ENCODE data around the gene FAM181A. TPM values are rescaled to one million over a fixed set of nuclear protein-coding genes. Genes with fewer than 3 reads are reported as not detected.

Gene FAM181A
- total and polyA plus RNA-seq, 10 of the 15 experiments (the other 5 are each of a cell fraction or from before 2014, with no cell fraction given): not detected

DNA sequence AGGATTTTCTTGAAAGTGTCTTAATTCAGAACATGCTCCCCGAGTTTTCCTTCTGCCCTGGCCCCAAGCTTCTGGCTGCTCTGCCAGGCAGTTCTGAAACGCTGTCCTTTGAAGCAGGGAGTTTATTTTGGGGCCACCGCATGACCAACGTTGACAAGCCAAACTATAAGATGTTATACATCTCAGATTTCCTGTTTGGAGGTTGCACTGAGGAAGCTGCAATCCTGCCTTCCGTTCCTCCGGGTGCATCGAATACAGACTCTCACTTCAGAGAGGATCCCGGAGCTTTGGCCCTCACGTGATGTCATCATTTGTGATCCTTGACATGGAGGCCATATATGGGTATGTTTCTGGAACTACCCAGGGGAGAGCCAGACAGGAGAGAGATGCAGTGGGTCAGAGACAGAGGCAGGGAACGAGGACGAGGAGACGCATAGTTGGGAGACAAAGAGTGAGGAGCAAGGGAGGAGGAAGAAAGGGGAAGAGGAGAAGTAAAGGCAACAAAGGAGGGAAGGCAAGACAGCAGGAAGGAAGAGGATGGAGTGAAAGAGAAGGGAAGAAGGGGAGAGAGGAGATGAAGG, 49.4 kb downstream of the FAM181A start, which contains the start of gene ASB2 (continued):
- TF ChIP-seq HCFC1 (IDR thresholded peaks at IDR 0.05; ENCODE audit: low read length) (no peak), NBN (IDR thresholded peaks at IDR 0.05) (peak; percentile 89; the same call in 1 of the 2 replicates), RB1 (IDR thresholded peaks at IDR 0.05; ENCODE audit: borderline replicate concordance) (no peak), SMAD1 (IDR thresholded peaks at IDR 0.05; ENCODE audit: low read depth, partially characterized antibody) (peak; percentile 73), ATF7 (IDR thresholded peaks at IDR 0.05; ENCODE audit: low read depth) (peak; percentile 86), POLR2A (IDR thresholded peaks at IDR 0.05; ENCODE audit: low read depth, low read length) (no peak), HDAC6 (IDR thresholded peaks at IDR 0.05; ENCODE audit: unreplicated experiment) (no peak), SMAD5 (IDR thresholded peaks at IDR 0.05; ENCODE audit: low read depth) (peak; percentile 72; the same call in 1 of the 2 replicates), JUNB (IDR thresholded peaks at IDR 0.05) (no peak), POLR2AphosphoS5 (IDR thresholded peaks at IDR 0.05; ENCODE audit: low read length) (peak; percentile 20; the same call in 1 of the 2 replicates), FOXK2 (IDR thresholded peaks at IDR 0.05) (no peak), RAD51 (IDR thresholded peaks at IDR 0.05) (peak; percentile 83; the same call in 1 of the 2 replicates), BCL11A (IDR thresholded peaks at IDR 0.05; ENCODE audit: low read depth, low read length) (no peak), SPI1 (IDR thresholded peaks at IDR 0.05; ENCODE audit: borderline replicate concordance, insufficient read depth, low read depth, low read length) (0 out of 2 replicates have a peak, but pooled peaks have one; percentile 8), EED (IDR thresholded peaks at IDR 0.05; ENCODE audit: low read depth) (peak; percentile 76)
- TF ChIP-seq, protein P1, sequence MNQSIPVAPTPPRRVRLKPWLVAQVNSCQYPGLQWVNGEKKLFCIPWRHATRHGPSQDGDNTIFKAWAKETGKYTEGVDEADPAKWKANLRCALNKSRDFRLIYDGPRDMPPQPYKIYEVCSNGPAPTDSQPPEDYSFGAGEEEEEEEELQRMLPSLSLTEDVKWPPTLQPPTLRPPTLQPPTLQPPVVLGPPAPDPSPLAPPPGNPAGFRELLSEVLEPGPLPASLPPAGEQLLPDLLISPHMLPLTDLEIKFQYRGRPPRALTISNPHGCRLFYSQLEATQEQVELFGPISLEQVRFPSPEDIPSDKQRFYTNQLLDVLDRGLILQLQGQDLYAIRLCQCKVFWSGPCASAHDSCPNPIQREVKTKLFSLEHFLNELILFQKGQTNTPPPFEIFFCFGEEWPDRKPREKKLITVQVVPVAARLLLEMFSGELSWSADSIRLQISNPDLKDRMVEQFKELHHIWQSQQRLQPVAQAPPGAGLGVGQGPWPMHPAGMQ (IDR thresholded peaks at IDR 0.05; ENCODE audit: borderline replicate concordance): no peak
- TF ChIP-seq, protein P2, sequence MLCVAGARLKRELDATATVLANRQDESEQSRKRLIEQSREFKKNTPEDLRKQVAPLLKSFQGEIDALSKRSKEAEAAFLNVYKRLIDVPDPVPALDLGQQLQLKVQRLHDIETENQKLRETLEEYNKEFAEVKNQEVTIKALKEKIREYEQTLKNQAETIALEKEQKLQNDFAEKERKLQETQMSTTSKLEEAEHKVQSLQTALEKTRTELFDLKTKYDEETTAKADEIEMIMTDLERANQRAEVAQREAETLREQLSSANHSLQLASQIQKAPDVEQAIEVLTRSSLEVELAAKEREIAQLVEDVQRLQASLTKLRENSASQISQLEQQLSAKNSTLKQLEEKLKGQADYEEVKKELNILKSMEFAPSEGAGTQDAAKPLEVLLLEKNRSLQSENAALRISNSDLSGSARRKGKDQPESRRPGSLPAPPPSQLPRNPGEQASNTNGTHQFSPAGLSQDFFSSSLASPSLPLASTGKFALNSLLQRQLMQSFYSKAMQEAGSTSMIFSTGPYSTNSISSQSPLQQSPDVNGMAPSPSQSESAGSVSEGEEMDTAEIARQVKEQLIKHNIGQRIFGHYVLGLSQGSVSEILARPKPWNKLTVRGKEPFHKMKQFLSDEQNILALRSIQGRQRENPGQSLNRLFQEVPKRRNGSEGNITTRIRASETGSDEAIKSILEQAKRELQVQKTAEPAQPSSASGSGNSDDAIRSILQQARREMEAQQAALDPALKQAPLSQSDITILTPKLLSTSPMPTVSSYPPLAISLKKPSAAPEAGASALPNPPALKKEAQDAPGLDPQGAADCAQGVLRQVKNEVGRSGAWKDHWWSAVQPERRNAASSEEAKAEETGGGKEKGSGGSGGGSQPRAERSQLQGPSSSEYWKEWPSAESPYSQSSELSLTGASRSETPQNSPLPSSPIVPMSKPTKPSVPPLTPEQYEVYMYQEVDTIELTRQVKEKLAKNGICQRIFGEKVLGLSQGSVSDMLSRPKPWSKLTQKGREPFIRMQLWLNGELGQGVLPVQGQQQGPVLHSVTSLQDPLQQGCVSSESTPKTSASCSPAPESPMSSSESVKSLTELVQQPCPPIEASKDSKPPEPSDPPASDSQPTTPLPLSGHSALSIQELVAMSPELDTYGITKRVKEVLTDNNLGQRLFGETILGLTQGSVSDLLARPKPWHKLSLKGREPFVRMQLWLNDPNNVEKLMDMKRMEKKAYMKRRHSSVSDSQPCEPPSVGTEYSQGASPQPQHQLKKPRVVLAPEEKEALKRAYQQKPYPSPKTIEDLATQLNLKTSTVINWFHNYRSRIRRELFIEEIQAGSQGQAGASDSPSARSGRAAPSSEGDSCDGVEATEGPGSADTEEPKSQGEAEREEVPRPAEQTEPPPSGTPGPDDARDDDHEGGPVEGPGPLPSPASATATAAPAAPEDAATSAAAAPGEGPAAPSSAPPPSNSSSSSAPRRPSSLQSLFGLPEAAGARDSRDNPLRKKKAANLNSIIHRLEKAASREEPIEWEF (IDR thresholded peaks at IDR 0.05; ENCODE audit: insufficient replicate concordance, low read depth, low read length): no peak
- TF ChIP-seq, protein P3, sequence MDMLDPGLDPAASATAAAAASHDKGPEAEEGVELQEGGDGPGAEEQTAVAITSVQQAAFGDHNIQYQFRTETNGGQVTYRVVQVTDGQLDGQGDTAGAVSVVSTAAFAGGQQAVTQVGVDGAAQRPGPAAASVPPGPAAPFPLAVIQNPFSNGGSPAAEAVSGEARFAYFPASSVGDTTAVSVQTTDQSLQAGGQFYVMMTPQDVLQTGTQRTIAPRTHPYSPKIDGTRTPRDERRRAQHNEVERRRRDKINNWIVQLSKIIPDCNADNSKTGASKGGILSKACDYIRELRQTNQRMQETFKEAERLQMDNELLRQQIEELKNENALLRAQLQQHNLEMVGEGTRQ (IDR thresholded peaks at IDR 0.05; ENCODE audit: borderline replicate concordance, low read depth, low read length): peak; percentile 59
- TF ChIP-seq, protein P4, sequence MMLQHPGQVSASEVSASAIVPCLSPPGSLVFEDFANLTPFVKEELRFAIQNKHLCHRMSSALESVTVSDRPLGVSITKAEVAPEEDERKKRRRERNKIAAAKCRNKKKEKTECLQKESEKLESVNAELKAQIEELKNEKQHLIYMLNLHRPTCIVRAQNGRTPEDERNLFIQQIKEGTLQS (IDR thresholded peaks at IDR 0.05; ENCODE audit: borderline replicate concordance, extremely low read depth, low read depth, low read length): peak; percentile 21; the same call in 1 of the 2 replicates
- TF ChIP-seq, protein P5, sequence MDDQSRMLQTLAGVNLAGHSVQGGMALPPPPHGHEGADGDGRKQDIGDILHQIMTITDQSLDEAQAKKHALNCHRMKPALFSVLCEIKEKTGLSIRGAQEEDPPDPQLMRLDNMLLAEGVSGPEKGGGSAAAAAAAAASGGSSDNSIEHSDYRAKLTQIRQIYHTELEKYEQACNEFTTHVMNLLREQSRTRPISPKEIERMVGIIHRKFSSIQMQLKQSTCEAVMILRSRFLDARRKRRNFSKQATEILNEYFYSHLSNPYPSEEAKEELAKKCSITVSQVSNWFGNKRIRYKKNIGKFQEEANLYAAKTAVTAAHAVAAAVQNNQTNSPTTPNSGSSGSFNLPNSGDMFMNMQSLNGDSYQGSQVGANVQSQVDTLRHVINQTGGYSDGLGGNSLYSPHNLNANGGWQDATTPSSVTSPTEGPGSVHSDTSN (IDR thresholded peaks at IDR 0.05; ENCODE audit: insufficient replicate concordance, low read depth, low read length): no peak
- TF ChIP-seq, protein P6, sequence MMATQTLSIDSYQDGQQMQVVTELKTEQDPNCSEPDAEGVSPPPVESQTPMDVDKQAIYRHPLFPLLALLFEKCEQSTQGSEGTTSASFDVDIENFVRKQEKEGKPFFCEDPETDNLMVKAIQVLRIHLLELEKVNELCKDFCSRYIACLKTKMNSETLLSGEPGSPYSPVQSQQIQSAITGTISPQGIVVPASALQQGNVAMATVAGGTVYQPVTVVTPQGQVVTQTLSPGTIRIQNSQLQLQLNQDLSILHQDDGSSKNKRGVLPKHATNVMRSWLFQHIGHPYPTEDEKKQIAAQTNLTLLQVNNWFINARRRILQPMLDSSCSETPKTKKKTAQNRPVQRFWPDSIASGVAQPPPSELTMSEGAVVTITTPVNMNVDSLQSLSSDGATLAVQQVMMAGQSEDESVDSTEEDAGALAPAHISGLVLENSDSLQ (IDR thresholded peaks at IDR 0.05): peak; percentile 33; the same call in 1 of the 2 replicates
